ENCODE results near the gene EMB. TPM values are rescaled to one million over a fixed set of nuclear protein-coding genes. Genes with fewer than 3 reads are reported as not detected.

EMB gene
- total RNA-seq, 1 donor from 2014 or later, result 78.6 TPM

DNA sequence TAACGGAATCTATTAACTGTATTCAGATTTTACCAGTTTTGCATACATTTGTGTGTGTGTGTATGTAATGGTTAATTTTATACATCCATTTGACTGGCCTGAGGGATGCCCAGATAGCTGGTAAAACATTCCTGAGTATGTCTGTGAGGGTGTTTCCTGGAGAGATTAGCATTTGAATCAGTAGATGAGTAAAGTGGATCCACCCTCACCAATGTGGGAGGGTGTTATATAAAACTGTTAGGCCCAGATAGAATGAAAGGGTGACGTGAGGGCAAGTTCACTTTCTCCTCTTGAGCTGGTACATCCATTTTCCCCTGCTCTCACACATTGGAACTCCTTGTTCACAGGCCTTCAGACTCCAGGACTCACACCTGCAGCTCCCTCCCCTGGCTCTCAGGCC is 88.7 kb downstream of the EMB start:
- intact Hi-C loops (cut with micrococcal nuclease), result no loop called here
- DNase-seq (ENCODE audit: low spot score), result no peak
- no peaks in the 10 kb centered on the region for H3K4me1 Mint-ChIP-seq (ENCODE audit: low read depth)
- H3K27ac Mint-ChIP-seq, result no peak overlapping the region
- peaks cover 8% of the 10 kb centered on the region for H3K9me3 Mint-ChIP-seq
- peaks cover 4% of the 10 kb centered on the region for H3K36me3 Mint-ChIP-seq (ENCODE audit: low read depth)
- no peak overlapping the region for H3K4me3 Mint-ChIP-seq (ENCODE audit: low read depth)
- no peaks in the 10 kb centered on the region for H3K27me3 Mint-ChIP-seq (ENCODE audit: low read depth)

Other genes starting within 250 kb of the EMB start
- 22.2 and 23.5 TPM in 2 replicates for gene PARP8, start 225.3 kb upstream of the EMB start, total RNA-seq

Data from activated T-helper 2 cell treated with anti-CD3 and anti-CD28 coated beads, Interferon-gamma antibody, Interleukin-2, Interleukin-4, amounts not matched to agents 10 μg/mL and 5 μg/mL and 100 μg/mL, durations not matched to agents 14 hours and 24 hours and 36 hours (primary cell).